ENCODE data around the gene SFXN1.

Gene SFXN1

DNA sequence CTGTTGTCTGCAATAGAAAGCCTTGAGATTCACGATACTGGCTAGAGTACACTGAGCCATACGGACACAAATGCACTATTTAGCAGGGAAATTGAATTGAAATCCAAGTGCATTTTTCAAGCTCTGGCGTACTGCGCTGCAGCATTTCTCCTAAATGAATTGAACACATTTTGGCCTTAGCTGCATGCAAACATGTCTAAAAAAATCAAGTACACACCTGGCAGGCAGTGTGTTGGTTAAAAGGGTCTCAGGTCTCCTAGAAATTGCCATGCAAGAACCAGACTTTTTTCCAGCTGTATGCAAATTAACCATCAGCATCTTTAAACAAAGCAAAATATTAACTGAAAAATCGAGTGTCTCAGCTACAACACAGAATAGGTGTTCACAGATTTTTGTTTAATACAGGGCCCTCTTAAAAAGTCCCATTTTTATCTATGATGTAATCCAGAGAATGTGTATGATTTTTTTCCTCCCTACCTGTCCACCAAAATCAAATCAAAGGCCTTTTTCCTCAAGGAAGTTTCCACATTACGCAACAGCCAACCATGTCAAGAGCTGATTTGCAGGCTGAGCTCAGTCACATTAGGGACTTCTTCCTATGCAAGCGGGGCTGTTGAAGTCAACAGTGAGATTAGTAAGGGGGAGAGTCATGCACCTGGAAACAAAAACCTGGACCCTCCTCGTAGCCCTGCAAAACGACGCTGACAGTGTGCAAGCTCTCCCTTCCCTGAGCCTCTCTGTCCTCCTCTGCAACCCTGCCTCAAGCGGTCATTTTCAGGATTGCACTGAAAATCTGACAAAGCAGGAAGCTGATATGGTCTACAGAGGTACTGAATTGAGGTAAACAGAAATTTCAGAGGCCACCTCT, 14.1 kb upstream of the SFXN1 start:
- peak; percentile 52 to 66 for TF ChIP-seq CTCF (IDR thresholded peaks at IDR 0.05)
- Histone ChIP-seq H3K4me1 (peaks cover 0 to 12% (median 0%) of the 10 kb centered on the region in 4 donors), H3K9me3 (no peaks in the 10 kb centered on the region), H3K27me3 (no peaks in the 10 kb centered on the region), H3K4me3 (no peak overlapping the region), H3K27ac (no peak overlapping the region), H3K36me3 (no peaks in the 10 kb centered on the region)
- peak in 1 of 2 donors; percentile 31 for DNase-seq
- intact Hi-C loops (cut with DNase I; ENCODE audit: low total_unique reads): no loop called here

DNA sequence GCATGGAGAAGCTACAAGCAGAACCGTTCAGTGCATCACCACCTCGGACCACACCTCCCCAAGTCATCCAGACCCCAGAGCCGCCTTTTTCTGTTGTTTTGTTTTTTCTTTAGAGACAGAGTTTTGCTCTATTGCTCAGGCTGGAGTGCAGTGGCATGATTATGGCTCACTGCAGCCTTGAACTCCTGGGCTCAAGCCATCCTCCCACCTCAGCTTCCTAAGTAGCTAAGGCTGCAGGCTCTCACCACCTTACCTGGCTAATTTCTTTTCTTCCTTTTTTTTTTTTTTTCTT, 13.5 kb upstream of the SFXN1 start:
- no peak for DNase-seq
- no peak overlapping the region for H3K27ac ChIP-seq
- H3K4me3 ChIP-seq: no peak overlapping the region
- no peak for TF ChIP-seq CTCF (IDR thresholded peaks at IDR 0.05)
- H3K9me3 ChIP-seq: no peaks in the 10 kb centered on the region
- no peaks in the 10 kb centered on the region for H3K36me3 ChIP-seq
- H3K27me3 ChIP-seq: no peaks in the 10 kb centered on the region
- H3K4me1 ChIP-seq: peaks cover 0 to 12% (median 0%) of the 10 kb centered on the region in 4 donors
- intact Hi-C loops (cut with DNase I; ENCODE audit: low total_unique reads): no loop called here

DNA sequence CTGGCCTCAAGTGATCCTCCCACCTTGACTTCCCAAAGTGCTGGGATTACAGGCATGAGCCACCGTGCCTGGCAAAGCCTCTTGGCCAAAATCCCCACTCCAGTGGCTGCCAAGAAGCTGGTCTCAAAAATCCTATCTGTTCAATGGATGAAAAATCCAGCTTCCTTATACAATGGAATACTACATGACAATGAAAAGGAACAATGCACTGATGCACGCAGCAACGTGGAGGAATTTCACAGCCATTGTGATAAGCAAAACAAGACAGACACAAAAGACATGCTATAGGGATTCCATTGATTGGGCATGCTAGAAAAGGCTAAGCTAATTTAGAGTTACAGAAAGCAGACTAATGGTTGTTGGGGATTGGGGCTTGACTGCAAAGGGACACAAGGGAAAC, 13.1 kb upstream of the SFXN1 start:
- TF ChIP-seq CTCF (IDR thresholded peaks at IDR 0.05): no peak

GRCh38 chr5:175466700-175467318, 11.6 kb upstream of the SFXN1 start:
- peak; percentile 76 to 81 for DNase-seq
- Histone ChIP-seq H3K9me3 (no peaks in the 10 kb centered on the region), H3K36me3 (no peaks in the 10 kb centered on the region), H3K27ac (no peak overlapping the region), H3K4me3 (no peak overlapping the region), H3K4me1 (peaks cover 0 to 12% (median 0%) of the 10 kb centered on the region in 4 donors), H3K27me3 (no peaks in the 10 kb centered on the region)
- no peak for TF ChIP-seq CTCF (IDR thresholded peaks at IDR 0.05)
- intact Hi-C loops (cut with DNase I; ENCODE audit: low total_unique reads): no loop called here

More for the DNA sequence above, 13.1 kb upstream of the SFXN1 start:
- Histone ChIP-seq H3K27me3 (no peaks in the 10 kb centered on the region), H3K9me3 (no peaks in the 10 kb centered on the region), H3K27ac (no peak overlapping the region), H3K4me1 (peaks cover 0 to 12% (median 0%) of the 10 kb centered on the region in 4 donors), H3K36me3 (no peaks in the 10 kb centered on the region), H3K4me3 (no peak overlapping the region)
- intact Hi-C loops (cut with DNase I; ENCODE audit: low total_unique reads): no loop called here
- no peak for DNase-seq

DNA sequence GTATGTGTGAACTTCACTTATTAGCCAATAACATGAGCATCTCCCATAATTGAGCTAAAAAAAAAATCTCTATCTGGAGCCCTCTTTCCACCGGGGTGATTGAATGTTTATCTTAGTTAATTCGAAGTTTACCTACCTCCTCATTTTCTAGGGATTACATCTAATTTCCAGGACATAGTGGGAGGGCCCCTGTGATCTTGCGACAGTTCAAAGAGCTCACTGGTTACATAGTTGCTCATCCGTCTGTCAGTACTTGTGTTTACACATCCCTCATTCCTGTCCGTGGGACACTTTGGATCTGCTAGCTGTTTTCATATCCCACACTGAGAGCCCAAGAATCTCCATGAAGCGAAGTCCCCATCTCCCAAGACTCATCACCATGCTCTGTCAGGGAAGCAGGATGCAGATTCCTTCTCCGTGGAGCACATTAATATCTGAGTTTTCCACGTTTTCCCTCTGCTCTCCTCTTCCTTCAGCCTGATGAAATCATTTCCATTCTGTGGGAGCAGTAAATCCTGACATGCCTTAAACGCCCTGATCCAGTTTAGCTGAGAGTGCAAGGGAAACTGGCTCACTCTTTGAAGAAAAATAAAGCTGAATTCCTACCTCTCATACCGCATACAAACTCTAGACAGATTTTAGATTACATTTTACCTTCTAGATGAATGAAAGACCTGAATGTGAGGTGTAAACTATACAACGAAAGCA, 10.2 kb upstream of the SFXN1 start:
- no peak for DNase-seq
- Histone ChIP-seq H3K4me1 (peaks cover 0 to 20% (median 0%) of the 10 kb centered on the region in 4 donors), H3K27ac (no peak overlapping the region), H3K4me3 (no peak overlapping the region), H3K27me3 (no peaks in the 10 kb centered on the region), H3K36me3 (no peaks in the 10 kb centered on the region), H3K9me3 (no peaks in the 10 kb centered on the region)
- intact Hi-C loops (cut with DNase I; ENCODE audit: low total_unique reads): no loop called here
- no peak for TF ChIP-seq CTCF (IDR thresholded peaks at IDR 0.05)
